GM19025 (cell line): ENCODE measurements around the gene SPRR3.

Source experiments
- ATAC-seq: cut with Tn5 transposase; IDR thresholded peaks from one replicate; pipeline ENCODE4 v1.9.1; 2021; ENCODE audit warnings: mild to moderate bottlenecking, low read depth, moderate library complexity; ENCODE audit not compliant: unreplicated experiment

The SPRR3 gene

DNA sequence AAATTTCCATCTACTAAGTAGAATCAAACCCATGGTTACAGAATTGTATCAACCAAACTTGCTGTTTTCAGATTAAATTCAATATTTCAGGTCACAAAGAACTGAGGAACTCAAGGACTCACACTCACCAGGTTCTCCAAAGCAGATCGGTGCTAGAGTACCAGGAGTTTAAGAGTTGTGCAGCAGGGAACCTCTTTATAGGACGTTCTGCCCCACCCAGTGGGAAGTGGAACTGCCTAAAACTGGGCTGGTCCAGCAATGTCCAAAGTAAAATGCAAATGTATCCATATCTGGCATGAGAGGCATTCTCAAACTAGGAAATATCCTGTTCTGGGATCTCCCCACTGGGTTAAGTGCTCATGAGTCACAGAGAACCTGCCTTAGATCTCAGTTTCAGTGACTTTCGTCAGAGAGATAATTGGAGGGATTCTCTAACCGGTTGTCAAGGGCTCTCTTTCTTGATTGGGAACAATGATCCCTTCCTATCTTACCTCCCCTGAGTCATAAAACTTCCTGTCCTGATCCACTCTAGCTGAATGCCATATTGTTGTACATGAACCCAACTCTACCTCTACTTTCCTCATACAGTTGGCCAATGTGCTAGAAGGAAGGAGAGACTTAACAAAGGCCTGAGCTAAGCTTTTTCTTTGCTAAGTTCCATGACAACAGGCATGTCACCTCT, 39.5 kb downstream of the SPRR3 start, which contains the start of gene SPRR2D:
TSS of gene SPRR2D (minus strand) at position 171 of the 682 bp plus-strand sequence. CDS start 774 bp downstream, outside the sequence.
- no peak for ATAC-seq

DNA sequence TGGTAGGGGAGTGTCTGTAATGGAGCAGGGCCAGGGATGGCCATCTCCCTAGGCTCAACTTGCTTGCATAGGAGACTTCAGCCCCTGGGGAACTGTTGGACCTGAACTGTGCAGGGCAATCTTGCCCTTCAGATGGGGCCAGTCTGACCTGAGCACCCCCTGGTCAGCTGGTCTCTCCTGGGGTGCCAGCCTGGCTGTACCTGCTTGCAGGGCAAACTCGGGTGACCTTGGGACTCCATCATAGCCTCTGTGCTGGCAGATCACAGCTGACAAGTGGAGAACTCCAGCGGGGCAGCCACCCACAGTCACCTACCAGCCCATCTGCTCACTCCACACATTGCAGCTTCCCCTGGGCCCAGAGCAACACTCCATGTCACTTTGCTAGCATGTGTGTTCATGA, 47.7 kb downstream of the SPRR3 start:
- no peak for ATAC-seq
